ENCODE results near the gene JHY. TPM values are rescaled to one million over a fixed set of nuclear protein-coding genes. Genes with fewer than 3 reads are reported as not detected.

JHY gene
- total RNA-seq, 1 donor from 2014 or later, result 1.6 TPM

- no peak overlapping the region for H3K9ac ChIP-seq (ENCODE audit: low read depth in 1 of 3, low read length in 3 of 3)
- no peaks in the 10 kb centered on the region for H3K36me3 ChIP-seq (ENCODE audit: control insufficient read depth in 3 of 3, insufficient read depth in 3 of 3, low read length in 3 of 3)
- no peak overlapping the region for H3K27ac ChIP-seq (ENCODE audit: low read depth, low read length)
- peaks cover 0 to 6% (median 0%) of the 10 kb centered on the region in 3 donors for H3K27me3 ChIP-seq (ENCODE audit: control insufficient read depth in 3 of 3, insufficient read depth in 3 of 3, low read length in 3 of 3)
- H3K4me3 ChIP-seq (ENCODE audit: low read length in 3 of 3), result no peak overlapping the region
- H3K9me3 ChIP-seq (ENCODE audit: control insufficient read depth in 3 of 3, low read length in 3 of 3), result no peaks in the 10 kb centered on the region
- H3K4me1 ChIP-seq (ENCODE audit: control insufficient read depth in 3 of 3, insufficient read depth in 3 of 3, low read length in 3 of 3), result no peaks in the 10 kb centered on the region
Measured at GRCh38 chr11:122871302-122871701, 11.3 kb upstream of the JHY start.

GRCh38 chr11:122872046-122872445 lies 10.5 kb upstream of the JHY start:
- Histone ChIP-seq H3K4me3 (ENCODE audit: low read length in 3 of 3) (no peak overlapping the region), H3K36me3 (ENCODE audit: control insufficient read depth in 3 of 3, insufficient read depth in 3 of 3, low read length in 3 of 3) (no peaks in the 10 kb centered on the region), H3K27me3 (ENCODE audit: control insufficient read depth in 3 of 3, insufficient read depth in 3 of 3, low read length in 3 of 3) (peaks cover 0 to 6% (median 0%) of the 10 kb centered on the region in 3 donors), H3K4me1 (ENCODE audit: control insufficient read depth in 3 of 3, insufficient read depth in 3 of 3, low read length in 3 of 3) (no peaks in the 10 kb centered on the region), H3K9ac (ENCODE audit: low read depth in 1 of 3, low read length in 3 of 3) (no peak overlapping the region), H3K9me3 (ENCODE audit: control insufficient read depth in 3 of 3, low read length in 3 of 3) (no peaks in the 10 kb centered on the region), H3K27ac (ENCODE audit: low read depth, low read length) (no peak overlapping the region)

- Histone ChIP-seq H3K36me3 (ENCODE audit: control insufficient read depth in 3 of 3, insufficient read depth in 3 of 3, low read length in 3 of 3) (no peaks in the 10 kb centered on the region), H3K4me1 (ENCODE audit: control insufficient read depth in 3 of 3, insufficient read depth in 3 of 3, low read length in 3 of 3) (no peaks in the 10 kb centered on the region), H3K9me3 (ENCODE audit: control insufficient read depth in 3 of 3, low read length in 3 of 3) (no peaks in the 10 kb centered on the region), H3K9ac (ENCODE audit: low read depth in 1 of 3, low read length in 3 of 3) (no peak overlapping the region), H3K27ac (ENCODE audit: low read depth, low read length) (no peak overlapping the region), H3K27me3 (ENCODE audit: control insufficient read depth in 3 of 3, insufficient read depth in 3 of 3, low read length in 3 of 3) (peaks cover 5 to 8% (median 6%) of the 10 kb centered on the region in 3 donors), H3K4me3 (ENCODE audit: low read length in 3 of 3) (no peak overlapping the region)
Measured at GRCh38 chr11:122874991-122875390, 7.6 kb upstream of the JHY start.

GRCh38 chr11:122877732-122878131 lies 4.8 kb upstream of the JHY start:
- peaks cover 14 to 19% (median 16%) of the 10 kb centered on the region in 3 donors for H3K27me3 ChIP-seq (ENCODE audit: control insufficient read depth in 3 of 3, insufficient read depth in 3 of 3, low read length in 3 of 3)
- H3K36me3 ChIP-seq (ENCODE audit: control insufficient read depth in 3 of 3, insufficient read depth in 3 of 3, low read length in 3 of 3), result no peaks in the 10 kb centered on the region
- H3K9ac ChIP-seq (ENCODE audit: low read depth in 1 of 3, low read length in 3 of 3), result no peak overlapping the region
- no peak overlapping the region for H3K4me3 ChIP-seq (ENCODE audit: low read length in 3 of 3)
- H3K4me1 ChIP-seq (ENCODE audit: control insufficient read depth in 3 of 3, insufficient read depth in 3 of 3, low read length in 3 of 3), result peaks cover 0 to 5% (median 3%) of the 10 kb centered on the region in 3 donors
- no peaks in the 10 kb centered on the region for H3K9me3 ChIP-seq (ENCODE audit: control insufficient read depth in 3 of 3, low read length in 3 of 3)
- no peak overlapping the region for H3K27ac ChIP-seq (ENCODE audit: low read depth, low read length)

GRCh38 chr11:122879785-122880184 lies 2.8 kb upstream of the JHY start:
- Histone ChIP-seq H3K9me3 (ENCODE audit: control insufficient read depth in 3 of 3, low read length in 3 of 3) (no peaks in the 10 kb centered on the region), H3K9ac (ENCODE audit: low read depth in 1 of 3, low read length in 3 of 3) (no peak overlapping the region), H3K4me3 (ENCODE audit: low read length in 3 of 3) (no peak overlapping the region), H3K27ac (ENCODE audit: low read depth, low read length) (no peak overlapping the region), H3K36me3 (ENCODE audit: control insufficient read depth in 3 of 3, insufficient read depth in 3 of 3, low read length in 3 of 3) (no peaks in the 10 kb centered on the region), H3K27me3 (ENCODE audit: control insufficient read depth in 3 of 3, insufficient read depth in 3 of 3, low read length in 3 of 3) (peaks cover 20 to 25% (median 21%) of the 10 kb centered on the region in 3 donors), H3K4me1 (ENCODE audit: control insufficient read depth in 3 of 3, insufficient read depth in 3 of 3, low read length in 3 of 3) (peaks cover 0 to 9% (median 6%) of the 10 kb centered on the region in 3 donors)

GRCh38 chr11:122882857-122883645 lies 492 bp downstream of the JHY start:
- no peaks in the 10 kb centered on the region for H3K9me3 ChIP-seq (ENCODE audit: control insufficient read depth in 3 of 3, low read length in 3 of 3)
- H3K9ac ChIP-seq (ENCODE audit: low read depth in 1 of 3, low read length in 3 of 3), result peak overlapping the region; percentile 51 to 77 (median 51)
- H3K27me3 ChIP-seq (ENCODE audit: control insufficient read depth in 3 of 3, insufficient read depth in 3 of 3, low read length in 3 of 3), result peaks cover 20 to 25% (median 21%) of the 10 kb centered on the region in 3 donors
- peak overlapping the region; percentile 44 to 74 (median 60) for H3K4me3 ChIP-seq (ENCODE audit: low read length in 3 of 3)
- H3K36me3 ChIP-seq (ENCODE audit: control insufficient read depth in 3 of 3, insufficient read depth in 3 of 3, low read length in 3 of 3), result peaks cover 0 to 2% (median 0%) of the 10 kb centered on the region in 3 donors
- peak overlapping the region; percentile 33 for H3K27ac ChIP-seq (ENCODE audit: low read depth, low read length)
- peaks cover 0 to 9% (median 6%) of the 10 kb centered on the region in 3 donors for H3K4me1 ChIP-seq (ENCODE audit: control insufficient read depth in 3 of 3, insufficient read depth in 3 of 3, low read length in 3 of 3)

GRCh38 chr11:122883646-122883979 lies 1.1 kb downstream of the JHY start:
- Histone ChIP-seq H3K27ac (ENCODE audit: low read depth, low read length) (peak overlapping the region; percentile 33), H3K4me3 (ENCODE audit: low read length in 3 of 3) (peak overlapping the region in 2 of 3 donors; percentile 44 to 74), H3K9ac (ENCODE audit: low read depth in 1 of 3, low read length in 3 of 3) (peak overlapping the region in 1 of 3 donors; percentile 77)

GRCh38 chr11:122888162-122888561 lies 5.6 kb downstream of the JHY start:
- peaks cover 0 to 3% (median 0%) of the 10 kb centered on the region in 3 donors for H3K4me1 ChIP-seq (ENCODE audit: control insufficient read depth in 3 of 3, insufficient read depth in 3 of 3, low read length in 3 of 3)
- H3K27ac ChIP-seq (ENCODE audit: low read depth, low read length), result no peak overlapping the region
- no peak overlapping the region for H3K4me3 ChIP-seq (ENCODE audit: low read length in 3 of 3)
- H3K9me3 ChIP-seq (ENCODE audit: control insufficient read depth in 3 of 3, low read length in 3 of 3), result no peaks in the 10 kb centered on the region
- peaks cover 0 to 2% (median 0%) of the 10 kb centered on the region in 3 donors for H3K36me3 ChIP-seq (ENCODE audit: control insufficient read depth in 3 of 3, insufficient read depth in 3 of 3, low read length in 3 of 3)
- no peak overlapping the region for H3K9ac ChIP-seq (ENCODE audit: low read depth in 1 of 3, low read length in 3 of 3)
- peaks cover 2 to 9% (median 3%) of the 10 kb centered on the region in 3 donors for H3K27me3 ChIP-seq (ENCODE audit: control insufficient read depth in 3 of 3, insufficient read depth in 3 of 3, low read length in 3 of 3)

More at GRCh38 chr11:122883646-122883979, 1.1 kb downstream of the JHY start:
- peaks cover 20 to 24% (median 21%) of the 10 kb centered on the region in 3 donors for H3K27me3 ChIP-seq (ENCODE audit: control insufficient read depth in 3 of 3, insufficient read depth in 3 of 3, low read length in 3 of 3)
- H3K9me3 ChIP-seq (ENCODE audit: control insufficient read depth in 3 of 3, low read length in 3 of 3), result no peaks in the 10 kb centered on the region
- H3K36me3 ChIP-seq (ENCODE audit: control insufficient read depth in 3 of 3, insufficient read depth in 3 of 3, low read length in 3 of 3), result peaks cover 0 to 2% (median 0%) of the 10 kb centered on the region in 3 donors
- peaks cover 0 to 9% (median 6%) of the 10 kb centered on the region in 3 donors for H3K4me1 ChIP-seq (ENCODE audit: control insufficient read depth in 3 of 3, insufficient read depth in 3 of 3, low read length in 3 of 3)

GRCh38 chr11:122893131-122893530 lies 10.6 kb downstream of the JHY start:
- Histone ChIP-seq H3K36me3 (ENCODE audit: control insufficient read depth in 3 of 3, insufficient read depth in 3 of 3, low read length in 3 of 3) (no peaks in the 10 kb centered on the region), H3K27ac (ENCODE audit: low read depth, low read length) (no peak overlapping the region), H3K9me3 (ENCODE audit: control insufficient read depth in 3 of 3, low read length in 3 of 3) (no peaks in the 10 kb centered on the region), H3K9ac (ENCODE audit: low read depth in 1 of 3, low read length in 3 of 3) (no peak overlapping the region), H3K27me3 (ENCODE audit: control insufficient read depth in 3 of 3, insufficient read depth in 3 of 3, low read length in 3 of 3) (peaks cover 0 to 3% (median 2%) of the 10 kb centered on the region in 3 donors), H3K4me1 (ENCODE audit: control insufficient read depth in 3 of 3, insufficient read depth in 3 of 3, low read length in 3 of 3) (no peaks in the 10 kb centered on the region), H3K4me3 (ENCODE audit: low read length in 3 of 3) (no peak overlapping the region)

GRCh38 chr11:122895563-122895962 lies 13.0 kb downstream of the JHY start:
- no peaks in the 10 kb centered on the region for H3K36me3 ChIP-seq (ENCODE audit: control insufficient read depth in 3 of 3, insufficient read depth in 3 of 3, low read length in 3 of 3)
- H3K9ac ChIP-seq (ENCODE audit: low read depth in 1 of 3, low read length in 3 of 3), result no peak overlapping the region
- no peaks in the 10 kb centered on the region for H3K4me1 ChIP-seq (ENCODE audit: control insufficient read depth in 3 of 3, insufficient read depth in 3 of 3, low read length in 3 of 3)
- H3K9me3 ChIP-seq (ENCODE audit: control insufficient read depth in 3 of 3, low read length in 3 of 3), result no peaks in the 10 kb centered on the region
- peaks cover 2 to 4% (median 3%) of the 10 kb centered on the region in 3 donors for H3K27me3 ChIP-seq (ENCODE audit: control insufficient read depth in 3 of 3, insufficient read depth in 3 of 3, low read length in 3 of 3)
- H3K4me3 ChIP-seq (ENCODE audit: low read length in 3 of 3), result no peak overlapping the region
- H3K27ac ChIP-seq (ENCODE audit: low read depth, low read length), result no peak overlapping the region

Measured in skeletal muscle tissue (tissue), 4 donors.